ENCODE measurements around the gene MAB21L4. TPM values are rescaled to one million over a fixed set of nuclear protein-coding genes. Genes with fewer than 3 reads are reported as not detected.

Gene MAB21L4
- polyA plus RNA-seq, 1 donor: 25.7 TPM

DNA sequence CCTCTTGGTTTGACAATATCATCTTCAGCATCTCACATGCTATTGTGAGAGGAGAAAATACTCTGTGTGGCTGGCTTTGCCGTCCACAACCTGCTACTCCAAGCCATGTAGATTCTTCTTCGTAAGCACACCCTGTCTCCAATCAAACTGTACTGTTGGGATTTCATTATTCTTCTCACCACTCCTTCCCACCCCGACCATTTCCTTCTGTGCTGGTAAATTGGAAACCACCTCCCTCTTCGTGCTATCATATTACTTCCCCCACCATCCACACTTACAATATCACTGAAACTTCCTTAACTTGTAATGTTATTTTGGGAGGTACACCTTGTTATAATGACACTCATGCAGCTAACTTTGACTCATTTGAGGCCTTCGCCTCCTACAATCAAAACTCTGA is 30.6 kb downstream of the MAB21L4 start:
- no peaks in the 10 kb centered on the region for H3K4me1 ChIP-seq (ENCODE audit: control insufficient read depth, insufficient read depth, low read length)
- DNase-seq: no peak
- H3K4me3 ChIP-seq (ENCODE audit: low read length): no peak overlapping the region
- WGBS (ENCODE audit: insufficient coverage, low lambda C conversion rate): 68% methylated on average over 3 of the region's 5 CpGs
- H3K27ac ChIP-seq (ENCODE audit: low read length): no peak overlapping the region
- no peaks in the 10 kb centered on the region for H3K27me3 ChIP-seq (ENCODE audit: control insufficient read depth, insufficient read depth, low read length)
- no peaks in the 10 kb centered on the region for H3K9me3 ChIP-seq (ENCODE audit: control insufficient read depth, low read depth, low read length)
- no peaks in the 10 kb centered on the region for H3K36me3 ChIP-seq (ENCODE audit: control insufficient read depth, insufficient read depth, low read length)

DNA sequence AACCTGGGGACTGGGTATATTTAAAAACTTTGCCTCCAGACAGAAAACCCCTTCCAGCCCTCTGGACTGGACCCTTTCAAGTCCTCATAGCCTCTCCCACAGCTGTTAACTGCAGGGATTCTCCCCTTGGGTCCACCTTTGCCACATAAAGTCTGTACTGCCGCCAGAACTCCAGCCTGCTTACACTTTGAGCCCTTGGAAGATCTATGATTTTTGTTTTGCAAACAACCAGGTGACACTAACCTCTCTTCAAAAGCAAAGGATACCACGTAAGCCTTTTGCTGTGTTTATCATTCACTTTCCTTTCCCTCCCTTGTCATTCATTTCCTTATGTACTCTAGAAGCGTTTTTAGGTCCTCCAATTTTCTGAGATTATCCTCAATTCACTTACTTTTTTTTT is 31.5 kb downstream of the MAB21L4 start:
- H3K36me3 ChIP-seq (ENCODE audit: control insufficient read depth, insufficient read depth, low read length): no peaks in the 10 kb centered on the region
- WGBS (ENCODE audit: insufficient coverage, low lambda C conversion rate): 74% methylated on average over 2 of the region's 3 CpGs

DNA sequence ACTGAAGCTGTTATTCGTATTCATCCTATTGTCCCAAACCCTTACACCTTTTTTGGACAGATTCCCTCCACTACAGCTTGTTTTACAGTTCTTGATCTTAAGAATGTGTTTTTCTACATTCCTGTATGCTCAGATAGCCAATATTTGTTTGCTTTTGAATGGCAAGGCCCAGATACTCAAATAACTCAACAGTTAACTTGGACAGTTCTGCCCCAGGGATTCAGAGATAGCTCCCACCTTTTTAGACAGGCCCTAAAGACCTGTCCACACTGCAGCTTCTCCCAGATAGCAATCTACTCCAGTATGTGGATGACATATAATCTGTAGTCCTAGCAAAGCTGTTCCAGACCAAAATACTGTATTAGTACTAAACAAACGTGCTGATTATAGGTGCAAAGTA is 34.4 kb downstream of the MAB21L4 start:
- no peak overlapping the region for H3K4me3 ChIP-seq (ENCODE audit: low read length)
- DNase-seq: no peak
- H3K27me3 ChIP-seq (ENCODE audit: control insufficient read depth, insufficient read depth, low read length): no peaks in the 10 kb centered on the region
- H3K36me3 ChIP-seq (ENCODE audit: control insufficient read depth, insufficient read depth, low read length): no peaks in the 10 kb centered on the region
- no peak overlapping the region for H3K27ac ChIP-seq (ENCODE audit: low read length)
- H3K4me1 ChIP-seq (ENCODE audit: control insufficient read depth, insufficient read depth, low read length): peaks cover 15% of the 10 kb centered on the region
- H3K9me3 ChIP-seq (ENCODE audit: control insufficient read depth, low read depth, low read length): no peaks in the 10 kb centered on the region
- WGBS (ENCODE audit: insufficient coverage, low lambda C conversion rate): no CpG with 5 or more reads among the region's 2 CpGs

More for the DNA sequence above, 31.5 kb downstream of the MAB21L4 start:
- H3K9me3 ChIP-seq (ENCODE audit: control insufficient read depth, low read depth, low read length): no peaks in the 10 kb centered on the region
- H3K27ac ChIP-seq (ENCODE audit: low read length): no peak overlapping the region
- no peaks in the 10 kb centered on the region for H3K27me3 ChIP-seq (ENCODE audit: control insufficient read depth, insufficient read depth, low read length)
- no peaks in the 10 kb centered on the region for H3K4me1 ChIP-seq (ENCODE audit: control insufficient read depth, insufficient read depth, low read length)
- no peak for DNase-seq
- H3K4me3 ChIP-seq (ENCODE audit: low read length): no peak overlapping the region

DNA sequence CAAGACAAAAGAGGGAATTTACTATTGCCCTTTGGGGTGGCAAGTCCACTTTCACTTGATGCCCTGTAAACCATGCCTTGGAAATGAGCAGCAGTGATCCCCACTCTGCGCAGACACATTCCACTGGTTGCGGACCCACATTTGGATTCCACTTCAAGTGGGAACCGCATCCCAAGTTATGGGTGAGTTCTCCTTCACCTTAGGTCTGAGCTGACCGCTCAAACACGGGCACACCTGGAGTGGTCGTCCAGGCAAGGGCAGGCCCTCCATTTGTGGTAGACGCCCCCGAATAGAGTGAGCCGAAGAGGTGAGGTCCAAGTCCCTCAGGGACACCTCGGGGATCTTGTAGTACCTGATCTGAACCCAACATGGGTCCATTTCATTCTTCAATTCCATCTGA is 37.1 kb downstream of the MAB21L4 start:
- no peaks in the 10 kb centered on the region for H3K27me3 ChIP-seq (ENCODE audit: control insufficient read depth, insufficient read depth, low read length)
- H3K4me3 ChIP-seq (ENCODE audit: low read length): no peak overlapping the region
- H3K4me1 ChIP-seq (ENCODE audit: control insufficient read depth, insufficient read depth, low read length): peaks cover 15% of the 10 kb centered on the region
- WGBS (ENCODE audit: insufficient coverage, low lambda C conversion rate): 93% methylated on average over 3 of the region's 10 CpGs
- no peak for DNase-seq
- H3K36me3 ChIP-seq (ENCODE audit: control insufficient read depth, insufficient read depth, low read length): no peaks in the 10 kb centered on the region
- no peak overlapping the region for H3K27ac ChIP-seq (ENCODE audit: low read length)
- H3K9me3 ChIP-seq (ENCODE audit: control insufficient read depth, low read depth, low read length): peaks cover 4% of the 10 kb centered on the region

GRCh38 chr2:240858321-240858720 is 37.6 kb downstream of the MAB21L4 start:
- H3K4me3 ChIP-seq (ENCODE audit: low read length): no peak overlapping the region
- WGBS (ENCODE audit: insufficient coverage, low lambda C conversion rate): no CpG with 5 or more reads among the region's 13 CpGs
- DNase-seq: no peak
- peaks cover 4% of the 10 kb centered on the region for H3K9me3 ChIP-seq (ENCODE audit: control insufficient read depth, low read depth, low read length)
- H3K4me1 ChIP-seq (ENCODE audit: control insufficient read depth, insufficient read depth, low read length): peaks cover 15% of the 10 kb centered on the region
- no peaks in the 10 kb centered on the region for H3K36me3 ChIP-seq (ENCODE audit: control insufficient read depth, insufficient read depth, low read length)
- no peaks in the 10 kb centered on the region for H3K27me3 ChIP-seq (ENCODE audit: control insufficient read depth, insufficient read depth, low read length)
- no peak overlapping the region for H3K27ac ChIP-seq (ENCODE audit: low read length)

DNA sequence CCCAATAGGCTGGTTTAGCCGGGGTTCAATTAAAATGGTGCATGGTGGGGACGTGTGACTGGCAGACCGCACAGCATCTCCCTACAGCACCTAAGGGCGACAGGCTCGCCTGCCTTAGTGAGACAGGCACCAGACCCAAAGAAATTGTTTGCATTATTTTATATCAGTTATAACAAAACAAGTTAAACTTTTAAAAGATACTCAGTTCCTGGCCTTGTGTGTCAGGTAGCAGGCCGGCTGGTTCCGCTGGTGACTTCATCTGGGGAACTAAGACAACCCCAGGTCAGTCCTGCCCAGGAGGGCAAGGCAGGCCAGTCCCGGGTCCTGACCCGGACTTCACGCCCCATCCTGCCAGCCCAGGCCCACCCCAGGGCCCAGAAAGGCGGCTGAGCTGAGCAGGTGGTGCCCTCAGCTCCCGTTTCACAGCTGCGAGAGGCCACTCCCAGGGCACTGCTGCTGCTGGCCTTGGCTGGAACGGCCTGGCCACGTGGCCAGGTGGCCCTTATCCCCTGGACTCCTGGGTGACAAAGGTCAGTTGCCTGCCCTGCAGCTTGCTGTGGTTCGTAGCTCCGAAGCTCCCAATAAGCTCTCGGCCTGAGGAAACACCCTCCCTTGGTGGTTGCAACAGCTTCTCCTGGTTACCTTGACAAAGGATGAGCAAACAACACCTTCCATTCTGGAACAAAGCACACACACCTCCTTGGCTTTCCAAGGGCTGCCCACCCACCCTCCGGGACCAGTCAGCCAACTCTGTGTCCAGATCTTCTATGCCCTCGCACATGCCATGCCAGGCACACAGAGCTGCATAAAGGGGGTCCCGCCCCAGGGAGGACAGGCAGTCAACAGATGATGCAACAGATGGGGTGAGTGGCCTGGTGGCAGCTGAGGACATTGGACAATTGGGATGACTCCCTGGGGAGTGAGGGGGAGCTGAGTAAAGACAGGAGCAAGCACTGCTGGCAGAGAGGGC is 38.6 kb downstream of the MAB21L4 start:
- WGBS (ENCODE audit: insufficient coverage, low lambda C conversion rate): no CpG with 5 or more reads among the region's 21 CpGs
- Histone ChIP-seq H3K27ac (ENCODE audit: low read length) (peak overlapping the region; percentile 50), H3K36me3 (ENCODE audit: control insufficient read depth, insufficient read depth, low read length) (no peaks in the 10 kb centered on the region), H3K9me3 (ENCODE audit: control insufficient read depth, low read depth, low read length) (peaks cover 4% of the 10 kb centered on the region), H3K4me3 (ENCODE audit: low read length) (no peak overlapping the region), H3K4me1 (ENCODE audit: control insufficient read depth, insufficient read depth, low read length) (peaks cover 15% of the 10 kb centered on the region), H3K27me3 (ENCODE audit: control insufficient read depth, insufficient read depth, low read length) (no peaks in the 10 kb centered on the region)
- DNase-seq: peak; percentile 82 to 89

DNA sequence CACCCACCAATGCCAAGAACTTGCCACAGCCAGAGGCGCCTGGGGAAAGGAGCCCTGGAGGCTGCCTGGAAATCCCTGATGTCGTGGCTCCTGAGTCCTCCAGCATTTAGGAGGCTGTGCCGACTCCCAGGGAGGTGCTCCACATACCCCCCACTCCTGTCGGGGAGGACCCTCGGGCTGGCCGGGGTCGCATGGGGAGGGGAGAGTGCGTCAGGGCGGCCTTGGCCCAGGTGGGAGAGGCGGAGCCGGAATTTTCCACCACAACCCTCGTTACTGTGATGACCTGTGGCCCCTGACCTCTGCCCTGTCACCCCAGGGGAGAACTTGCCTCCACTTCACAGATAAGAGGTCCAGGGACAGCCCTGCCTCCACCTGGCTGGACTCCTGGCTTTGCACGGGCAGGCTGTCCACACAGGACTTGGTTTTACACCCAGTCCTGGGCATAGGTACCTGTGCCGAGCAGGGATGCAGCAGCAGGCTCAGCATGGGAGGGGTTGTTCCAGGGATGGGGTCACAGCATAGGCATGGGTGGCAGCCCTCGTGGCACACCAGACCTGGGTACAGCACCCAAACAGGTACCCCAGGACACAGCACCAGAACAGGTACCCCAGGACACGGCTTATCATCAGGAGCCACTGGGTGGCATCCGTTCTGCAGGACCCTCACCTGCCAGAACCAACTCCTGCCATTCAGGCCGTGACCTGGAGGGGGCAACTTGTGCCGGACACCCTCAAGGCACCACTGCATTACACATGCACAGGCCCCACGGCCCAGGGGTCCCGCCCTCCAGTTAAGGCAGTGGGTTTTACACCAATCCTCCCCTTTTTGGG is 39.6 kb downstream of the MAB21L4 start:
- no CpG with 5 or more reads among the region's 21 CpGs for WGBS (ENCODE audit: insufficient coverage, low lambda C conversion rate)

GRCh38 chr2:240855670-240856069 is 40.3 kb downstream of the MAB21L4 start:
- H3K27ac ChIP-seq (ENCODE audit: low read length): no peak overlapping the region
- peaks cover 4% of the 10 kb centered on the region for H3K9me3 ChIP-seq (ENCODE audit: control insufficient read depth, low read depth, low read length)
- no CpG with 5 or more reads among the region's 8 CpGs for whole genome bisulfite sequencing (ENCODE audit: insufficient coverage, low lambda C conversion rate)
- no peak for DNase-seq
- H3K4me1 ChIP-seq (ENCODE audit: control insufficient read depth, insufficient read depth, low read length): peaks cover 18% of the 10 kb centered on the region
- H3K4me3 ChIP-seq (ENCODE audit: low read length): no peak overlapping the region
- H3K27me3 ChIP-seq (ENCODE audit: control insufficient read depth, insufficient read depth, low read length): no peaks in the 10 kb centered on the region
- no peaks in the 10 kb centered on the region for H3K36me3 ChIP-seq (ENCODE audit: control insufficient read depth, insufficient read depth, low read length)

More for the DNA sequence above, 39.6 kb downstream of the MAB21L4 start:
- Histone ChIP-seq H3K4me3 (ENCODE audit: low read length) (no peak overlapping the region), H3K4me1 (ENCODE audit: control insufficient read depth, insufficient read depth, low read length) (peaks cover 17% of the 10 kb centered on the region), H3K27ac (ENCODE audit: low read length) (no peak overlapping the region), H3K9me3 (ENCODE audit: control insufficient read depth, low read depth, low read length) (peaks cover 4% of the 10 kb centered on the region), H3K27me3 (ENCODE audit: control insufficient read depth, insufficient read depth, low read length) (no peaks in the 10 kb centered on the region), H3K36me3 (ENCODE audit: control insufficient read depth, insufficient read depth, low read length) (no peaks in the 10 kb centered on the region)
- DNase-seq: no peak

DNA sequence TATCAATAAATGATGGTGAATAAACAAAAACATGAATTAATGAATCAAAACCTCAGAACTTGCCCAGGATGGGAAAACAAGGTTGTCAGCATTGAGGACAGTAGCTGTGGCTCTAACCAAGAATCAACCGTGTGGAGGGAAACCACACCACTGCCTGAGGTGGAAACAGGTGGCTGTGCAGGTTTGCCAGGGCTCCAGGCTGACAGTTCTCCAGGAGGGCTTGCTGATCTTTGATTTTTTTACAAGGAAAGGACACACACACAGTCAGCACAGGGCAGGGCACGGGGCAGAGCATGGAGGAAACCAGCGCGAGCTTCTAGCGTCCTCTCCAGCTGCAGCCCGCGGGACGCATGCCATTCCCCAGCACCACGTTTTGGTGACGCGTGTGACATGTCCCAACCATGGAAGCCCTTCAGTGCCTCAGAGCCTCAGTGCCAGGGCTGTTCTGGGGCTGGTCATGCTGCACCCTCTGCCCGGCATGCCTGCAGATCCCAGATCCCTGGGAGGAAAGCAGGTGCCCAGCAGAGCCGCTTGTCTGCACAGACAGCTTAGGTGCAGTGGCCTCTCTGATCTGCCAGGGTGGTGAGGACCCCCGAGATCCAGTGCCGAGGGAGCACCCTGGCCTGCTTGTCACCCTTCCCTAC is 43.2 kb downstream of the MAB21L4 start:
- Histone ChIP-seq H3K27me3 (ENCODE audit: control insufficient read depth, insufficient read depth, low read length) (no peaks in the 10 kb centered on the region), H3K27ac (ENCODE audit: low read length) (no peak overlapping the region), H3K4me3 (ENCODE audit: low read length) (no peak overlapping the region), H3K9me3 (ENCODE audit: control insufficient read depth, low read depth, low read length) (peaks cover 4% of the 10 kb centered on the region), H3K36me3 (ENCODE audit: control insufficient read depth, insufficient read depth, low read length) (no peaks in the 10 kb centered on the region), H3K4me1 (ENCODE audit: control insufficient read depth, insufficient read depth, low read length) (peaks cover 15% of the 10 kb centered on the region)
- WGBS (ENCODE audit: insufficient coverage, low lambda C conversion rate): no CpG with 5 or more reads among the region's 15 CpGs
- no peak for DNase-seq

Measured in large intestine (tissue), 3 donors.